Spleen (tissue), 11 donors: ENCODE data around the gene LAMTOR2. TPM values are rescaled to one million over a fixed set of nuclear protein-coding genes. Genes with fewer than 3 reads are reported as not detected.

Source experiments
- DNase-seq: peaks from one replicate; pipeline ENCODE4 v3.0.0-alpha.2; 2020
- H3K27ac ChIP-seq, 8 donors: fragments of 200-600 bp; sonication (generic) in 7 of 8; 1 replicate in 4 of 8; 2 replicates in 4 of 8; pipeline versions ENCODE4 v1.5.0 to v1.8.0; 2016 to 2021; ENCODE audit warnings: inconsistent platforms in 4 of 8, mild to moderate bottlenecking in 4 of 8, moderate library complexity in 1 of 8
- H3K27me3 ChIP-seq, 7 donors: fragments of 200-600 bp; sonication (generic) in 6 of 7; replicated peaks in 1 of 7; 1 replicate in 4 of 7; 2 replicates in 3 of 7; pipeline versions ENCODE4 v1.5.0 to v1.8.0; 2016 to 2021; ENCODE audit warnings: inconsistent platforms in 3 of 7, mild to moderate bottlenecking in 1 of 7
- H3K36me3 ChIP-seq, 6 donors: fragments of 200-600 bp; sonication (generic) in 5 of 6; 1 replicate in 4 of 6; 2 replicates in 2 of 6; pipeline versions ENCODE4 v1.5.0 to v1.8.0; 2016 to 2021; ENCODE audit warnings: inconsistent platforms in 2 of 6
- H3K4me1 ChIP-seq, 6 donors: fragments of 200-600 bp; sonication (generic) in 5 of 6; 1 replicate in 3 of 6; 2 replicates in 3 of 6; pipeline versions ENCODE4 v1.5.0 to v1.8.0; 2016 to 2021; ENCODE audit warnings: inconsistent platforms in 3 of 6
- H3K4me3 ChIP-seq, 8 donors: fragments of 200-600 bp; sonication (generic) in 7 of 8; 1 replicate in 4 of 8; 2 replicates in 4 of 8; pipeline versions ENCODE4 v1.5.0 to v1.8.0; 2016 to 2021; ENCODE audit warnings: inconsistent platforms in 4 of 8, mild to moderate bottlenecking in 4 of 8, moderate library complexity in 2 of 8
- H3K9me3 ChIP-seq, 8 donors: fragments of 200-600 bp; sonication (generic) in 7 of 8; 1 replicate in 4 of 8; 2 replicates in 4 of 8; pipeline versions ENCODE4 v1.5.0 to v1.8.0; 2016 to 2021; ENCODE audit warnings: inconsistent platforms in 4 of 8
- CTCF ChIP-seq, 11 experiments: fragments of 200-600 bp in 7 of 11; fragments of 450-650 bp in 4 of 11; sonication (generic) in 4 of 11; IDR thresholded peaks in 8 of 11; conservative IDR thresholded peaks in 3 of 11; 1 replicate in 7 of 11; 2 replicates in 4 of 11; pipeline versions ENCODE4 v1.4.0 to v1.8.0; 2016 to 2021; ENCODE audit warnings: antibody characterized with exemption in 11 of 11, inconsistent platforms in 4 of 11, mild to moderate bottlenecking in 1 of 11
- POLR2A ChIP-seq, 3 donors: fragments of 450-650 bp; IDR thresholded peaks; one replicate each; pipeline ENCODE4 v1.5.1; 2017; ENCODE audit warnings: antibody characterized with exemption in 3 of 3, mild to moderate bottlenecking in 1 of 3
- POLR2AphosphoS5 ChIP-seq, 3 donors: sonication (generic); formaldehyde crosslinking; IDR thresholded peaks; one replicate each; pipeline ENCODE4 v1.5.1; 2017; ENCODE audit warnings: antibody characterized with exemption in 3 of 3
- WGBS, 5 donors: extraction: QIAGEN DNeasy Blood & Tissue Kit in 3 of 5; methylation state at CpG; one replicate each; pipeline versions ENCODE4 v1.1.5 to v1.1.7; 2013 to 2018; 5-methylcytosine and 5-hydroxymethylcytosine counted together
- intact Hi-C: fragments of 100-400 bp; cut with DNase I; formaldehyde crosslinking; loops from one replicate; pipeline ENCODE4 v1.15.0; 2023; ENCODE audit warnings: low total_unique reads
- polyA plus RNA-seq, 3 donors: library from polyadenylated mRNA; stranded (reverse); fragments of 200-250 nt; gene quantifications; one replicate each; pipeline ENCODE4 v1.2.1, GENCODE V29; 2013
- total RNA-seq, 7 donors: library from RNA; depleted of rRNA in 3 of 7; stranded (reverse); fragments of >200 nt in 3 of 7; fragmentation: NEBNext Ultra II Directional in 4 of 7; extraction: Animal tissue kit (Norgen Biotek cat#: 25700) in 4 of 7; gene quantifications; one replicate each; pipeline versions ENCODE4 v1.1.0 to v1.2.1, GENCODE V29; 2016 to 2021
- donor health status: healthy with polysubstance abuse.
- donor health status: DM: no; HTN: no; CAD: no; lungs with moderate emphysema.
- donor health status: DM: no; HTN: no; CAD: no.
- donor health status: Bipolar disorder and iron deficiency.
- donor health status: healthy.
- donor health status: DM: no; HTN: no; CAD: no.
- donor health status: DM: yes; HTN: yes; CAD: no.

The LAMTOR2 gene
- total and polyA plus RNA-seq, 10 donors, result 29.5 to 121 (median 44.7) TPM

- intact Hi-C loops, result no loop called here
- H3K4me3 ChIP-seq, result no peak overlapping the region
- H3K27ac ChIP-seq, result no peak overlapping the region
- H3K4me1 ChIP-seq, result peaks cover 30 to 78% (median 62%) of the 10 kb centered on the region in 6 donors
- no peak for TF ChIP-seq CTCF (IDR thresholded peaks at IDR 0.05 in 8 of 11, conservative IDR thresholded peaks at IDR 0.05 in 3 of 11)
- no peak for TF ChIP-seq POLR2AphosphoS5 (IDR thresholded peaks at IDR 0.05)
- no peak for TF ChIP-seq POLR2A (IDR thresholded peaks at IDR 0.05)
- DNase-seq, result no peak
- peaks cover 0 to 19% (median 0%) of the 10 kb centered on the region in 7 donors for H3K27me3 ChIP-seq
- WGBS, 5 donors, result 60 to 89% (median 77%) methylated on average over 3 to 6 of the region's 6 CpGs
- H3K36me3 ChIP-seq, result no peaks in the 10 kb centered on the region
- H3K9me3 ChIP-seq, result no peaks in the 10 kb centered on the region
Measured at GRCh38 chr1:156101880-156102279, 47.3 kb downstream of the LAMTOR2 start.

GRCh38 chr1:156102633-156103511 is 48.3 kb downstream of the LAMTOR2 start:
- TF ChIP-seq POLR2A (IDR thresholded peaks at IDR 0.05) (no peak), POLR2AphosphoS5 (IDR thresholded peaks at IDR 0.05) (no peak), CTCF (IDR thresholded peaks at IDR 0.05 in 8 of 11, conservative IDR thresholded peaks at IDR 0.05 in 3 of 11) (no peak)
- peaks cover 0 to 19% (median 0%) of the 10 kb centered on the region in 7 donors for H3K27me3 ChIP-seq
- DNase-seq, result no peak
- intact Hi-C loops, result no loop called here
- WGBS, 5 donors, result 74 to 82% (median 81%) methylated on average over 15 to 16 of the region's 16 CpGs
- H3K27ac ChIP-seq, result peak overlapping the region in 5 of 8 donors; percentile 23 to 85 (median 85)
- no peak overlapping the region for H3K4me3 ChIP-seq
- no peaks in the 10 kb centered on the region for H3K9me3 ChIP-seq
- peaks cover 23 to 72% (median 55%) of the 10 kb centered on the region in 6 donors for H3K4me1 ChIP-seq
- no peaks in the 10 kb centered on the region for H3K36me3 ChIP-seq

GRCh38 chr1:156103521-156103947 is 49.0 kb downstream of the LAMTOR2 start:
- no peaks in the 10 kb centered on the region for H3K36me3 ChIP-seq
- H3K27ac ChIP-seq, result peak overlapping the region in 6 of 8 donors; percentile 23 to 85 (median 78)
- no peak overlapping the region for H3K4me3 ChIP-seq
- no peak for DNase-seq
- 59 to 74% (median 59%) methylated on average over 6 to 9 of the region's 9 CpGs for WGBS, 5 donors
- intact Hi-C loops, result no loop called here
- peaks cover 0 to 19% (median 0%) of the 10 kb centered on the region in 7 donors for H3K27me3 ChIP-seq
- peaks cover 23 to 72% (median 54%) of the 10 kb centered on the region in 6 donors for H3K4me1 ChIP-seq
- H3K9me3 ChIP-seq, result no peaks in the 10 kb centered on the region
- TF ChIP-seq POLR2A (IDR thresholded peaks at IDR 0.05) (no peak), CTCF (IDR thresholded peaks at IDR 0.05 in 8 of 11, conservative IDR thresholded peaks at IDR 0.05 in 3 of 11) (no peak), POLR2AphosphoS5 (IDR thresholded peaks at IDR 0.05) (no peak)
